Activated B cell treated with CpG ODN at 0.5 μM for 24 hours (primary cell): ENCODE measurements around the gene TBC1D23. TPM values are rescaled to one million over a fixed set of nuclear protein-coding genes. Genes with fewer than 3 reads are reported as not detected.
"Not testable (repeated sequence)": the region's sequence is repeated elsewhere in the genome, so short reads cannot be mapped to it uniquely, and the experiment has no call there.

Experiments
- ATAC-seq: fragments of 200-7000 bp; cut with Tn5 transposase; one replicate; pipeline ENCODE4 v1.10.0; 2021; ENCODE audit warnings: low read depth, mild to moderate bottlenecking, moderate library complexity
- CTCF ChIA-PET: fragments of 350-600 bp; sonication (Branson Sonifier 250); formaldehyde crosslinking; loops from one replicate; lab custom pipeline; 2021; ENCODE audit warnings: antibody characterized with exemption; lab: Charles Lee
- POLR2A ChIA-PET: fragments of 350-600 bp; sonication (Branson Sonifier 250); formaldehyde crosslinking; loops from one replicate; lab custom pipeline; 2021; ENCODE audit warnings: antibody characterized with exemption; lab: Charles Lee
- DNase-seq: peaks from one replicate; pipeline ENCODE4 v3.0.0; 2022
- H3K27ac Mint-ChIP-seq: one replicate; pipeline ENCODE4 v1.8.0; 2020; ENCODE audit warnings: mixed read lengths
- H3K27me3 Mint-ChIP-seq: one replicate; pipeline ENCODE4 v1.8.0; 2021; ENCODE audit warnings: mixed read lengths
- H3K36me3 Mint-ChIP-seq: one replicate; pipeline ENCODE4 v1.8.0; 2021; ENCODE audit warnings: low read depth, mixed read lengths
- H3K4me1 Mint-ChIP-seq: one replicate; pipeline ENCODE4 v1.8.0; 2021; ENCODE audit warnings: mixed read lengths
- H3K4me3 Mint-ChIP-seq: one replicate; pipeline ENCODE4 v1.8.0; 2020; ENCODE audit warnings: mild to moderate bottlenecking, mixed read lengths
- H3K9me3 Mint-ChIP-seq: one replicate; pipeline ENCODE4 v1.8.0; 2020; ENCODE audit warnings: mixed read lengths
- CTCF ChIP-seq: fragments of 200-600 bp; IDR thresholded peaks from one replicate; pipeline ENCODE4 v1.8.0; 2022; ENCODE audit warnings: antibody characterized with exemption, mild to moderate bottlenecking
- intact Hi-C: fragments of 100-400 bp; cut with micrococcal nuclease; formaldehyde crosslinking; loops from one replicate; pipeline ENCODE4 v1.15.1; 2024
- total RNA-seq: library from RNA; stranded (reverse); gene quantifications from 2 replicates; pipeline ENCODE4 v1.2.3, GENCODE V29; 2022

TBC1D23 gene
- total RNA-seq, 1 donor from 2014 or later: 27.2 TPM

GRCh38 chr3:100333051-100333450, 72.3 kb downstream of the TBC1D23 start:
- ATAC-seq: no peak
- no peak for DNase-seq
- Mint-ChIP-seq H3K27me3 (no peaks in the 10 kb centered on the region), H3K27ac (no peak overlapping the region), H3K9me3 (no peaks in the 10 kb centered on the region), H3K4me1 (peaks cover 19% of the 10 kb centered on the region), H3K36me3 (peaks cover 5% of the 10 kb centered on the region), H3K4me3 (no peak overlapping the region)
- intact Hi-C loops: loop anchor here (5.0 to 10.0 kb wide), 2 partner anchors 159 to 1342 kb away; partner anchors contain the start of genes TMEM45A and ZBTB11
- ChIA-PET POLR2A (no interaction called here), CTCF (interaction anchor here (1.3 kb wide), 1 partner anchor 16 kb away, joined by 3 read pairs; no protein-coding TSS in a partner anchor)
- TF ChIP-seq CTCF: no peak

GRCh38 chr3:100333970-100334487, 73.2 kb downstream of the TBC1D23 start:
- H3K4me1 Mint-ChIP-seq: peaks cover 19% of the 10 kb centered on the region
- peak overlapping the region; percentile 84 for H3K27ac Mint-ChIP-seq
- ATAC-seq: no peak
- peaks cover 7% of the 10 kb centered on the region for H3K36me3 Mint-ChIP-seq
- intact Hi-C loops: loop anchor here (1.0 to 10.0 kb wide), 7 partner anchors 67 to 1341 kb away; partner anchors contain the start of genes CMSS1, LNP1, PCNP and TBC1D23
- peak overlapping the region; percentile 84 for H3K4me3 Mint-ChIP-seq
- TF ChIP-seq CTCF: no peak
- ChIA-PET POLR2A (interaction anchor here (2.1 to 2.3 kb wide), 2 partner anchors 67 to 73 kb away, joined by 12 to 25 read pairs; partner anchors contain the start of genes LNP1, TBC1D23 and TOMM70), CTCF (interaction anchor here (1.7 kb wide), 1 partner anchor 503 kb away, joined by 5 read pairs; no protein-coding TSS in a partner anchor)
- DNase-seq: no peak
- no peaks in the 10 kb centered on the region for H3K27me3 Mint-ChIP-seq
- no peaks in the 10 kb centered on the region for H3K9me3 Mint-ChIP-seq

GRCh38 chr3:100334488-100335351, 73.9 kb downstream of the TBC1D23 start, which contains the start of gene NIT2:
Gene NIT2 (plus strand): TSS chr3:100334757. CDS start chr3:100334792, 35 bp downstream.
- Mint-ChIP-seq H3K27ac (peak within 1 kb of the TSS; percentile 92), H3K36me3 (peaks cover 14% of the 10 kb centered on the region), H3K4me3 (peak within 1 kb of the TSS; percentile 91), H3K4me1 (peaks cover 19% of the 10 kb centered on the region), H3K27me3 (no peaks in the 10 kb centered on the region), H3K9me3 (no peaks in the 10 kb centered on the region)
- no peak for TF ChIP-seq CTCF
- DNase-seq (peak; percentile 72), ATAC-seq (peak; percentile 96)
- ChIA-PET POLR2A (interaction anchor here (0.7 to 2.3 kb wide), 6 partner anchors 18 to 376 kb away, joined by 3 to 25 read pairs (median 5); partner anchors contain the start of genes LNP1, TBC1D23 and TOMM70), CTCF (interaction anchor here (0.9 to 1.7 kb wide), 2 partner anchors 18 to 503 kb away, joined by 3 to 5 read pairs; no protein-coding TSS in a partner anchor)
- intact Hi-C loops: loop anchor here (1.0 to 10.0 kb wide), 8 partner anchors 18 to 1340 kb away; partner anchors contain the start of genes CMSS1, LNP1, PCNP and TBC1D23

GRCh38 chr3:100335434-100335833, 74.6 kb downstream of the TBC1D23 start:
- H3K27ac Mint-ChIP-seq: peak overlapping the region; percentile 92
- peak overlapping the region; percentile 91 for H3K4me3 Mint-ChIP-seq
- no peak for TF ChIP-seq CTCF
- peak; percentile 25 for DNase-seq
- H3K9me3 Mint-ChIP-seq: no peaks in the 10 kb centered on the region
- CTCF ChIA-PET: interaction anchor here (0.6 to 1.7 kb wide), 4 partner anchors 18 to 504 kb away, joined by 3 to 5 read pairs (median 3); no protein-coding TSS in a partner anchor
- peaks cover 18% of the 10 kb centered on the region for H3K36me3 Mint-ChIP-seq
- intact Hi-C loops: loop anchor here (1.0 to 10.0 kb wide), 2 partner anchors 19 to 1339 kb away; partner anchors contain the start of gene ZBTB11
- ATAC-seq: peak; percentile 45
- H3K27me3 Mint-ChIP-seq: no peaks in the 10 kb centered on the region
- POLR2A ChIA-PET: interaction anchor here (0.9 to 2.3 kb wide), 5 partner anchors 19 to 375 kb away, joined by 3 to 25 read pairs (median 5); partner anchors contain the start of genes LNP1, TBC1D23 and TOMM70
- H3K4me1 Mint-ChIP-seq: peaks cover 19% of the 10 kb centered on the region

GRCh38 chr3:100336229-100336628, 75.4 kb downstream of the TBC1D23 start:
- CTCF ChIA-PET: interaction anchor here (0.6 kb wide), 1 partner anchor 117 kb away, joined by 3 read pairs; no protein-coding TSS in a partner anchor
- POLR2A ChIA-PET: interaction anchor here (1.4 to 2.3 kb wide), 3 partner anchors 20 to 374 kb away, joined by 5 to 12 read pairs (median 5); partner anchors contain the start of gene TBC1D23
- not testable (repeated sequence) for H3K4me3 Mint-ChIP-seq

More at GRCh38 chr3:100336229-100336628, 75.4 kb downstream of the TBC1D23 start:
- not testable (repeated sequence) for H3K9me3 Mint-ChIP-seq, ATAC-seq, H3K27me3 Mint-ChIP-seq, DNase-seq
- intact Hi-C loops: loop anchor here (10.0 kb wide), 1 partner anchor 1339 kb away; the partner anchor contains the start of gene ZBTB11
- Mint-ChIP-seq H3K27ac (peak overlapping the region; percentile 61), H3K4me1 (peaks cover 19% of the 10 kb centered on the region), H3K36me3 (peaks cover 25% of the 10 kb centered on the region)
